ENCODE measurements around the gene OTULIN.

DNA sequence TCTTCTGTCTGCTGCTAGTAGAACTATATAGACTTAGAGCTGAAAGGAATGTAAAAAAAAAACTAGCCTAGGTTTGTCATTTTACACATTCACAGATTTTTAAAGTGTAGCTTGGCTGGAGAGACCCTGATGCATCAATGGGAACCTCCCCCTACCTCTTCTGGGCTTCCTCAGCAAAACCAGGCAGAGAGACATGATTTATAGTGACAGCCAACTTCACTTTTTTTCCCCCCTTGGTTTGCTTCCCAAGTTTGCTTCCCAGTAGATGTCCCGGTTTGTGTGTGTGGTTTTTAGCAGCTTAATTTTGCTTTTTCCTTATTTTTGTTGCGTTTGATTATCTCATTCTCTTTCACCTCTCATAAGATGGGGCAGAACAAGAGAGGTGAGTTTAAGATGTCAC lies 1.8 kb downstream of the OTULIN start:
- TF ChIP-seq, protein P1, sequence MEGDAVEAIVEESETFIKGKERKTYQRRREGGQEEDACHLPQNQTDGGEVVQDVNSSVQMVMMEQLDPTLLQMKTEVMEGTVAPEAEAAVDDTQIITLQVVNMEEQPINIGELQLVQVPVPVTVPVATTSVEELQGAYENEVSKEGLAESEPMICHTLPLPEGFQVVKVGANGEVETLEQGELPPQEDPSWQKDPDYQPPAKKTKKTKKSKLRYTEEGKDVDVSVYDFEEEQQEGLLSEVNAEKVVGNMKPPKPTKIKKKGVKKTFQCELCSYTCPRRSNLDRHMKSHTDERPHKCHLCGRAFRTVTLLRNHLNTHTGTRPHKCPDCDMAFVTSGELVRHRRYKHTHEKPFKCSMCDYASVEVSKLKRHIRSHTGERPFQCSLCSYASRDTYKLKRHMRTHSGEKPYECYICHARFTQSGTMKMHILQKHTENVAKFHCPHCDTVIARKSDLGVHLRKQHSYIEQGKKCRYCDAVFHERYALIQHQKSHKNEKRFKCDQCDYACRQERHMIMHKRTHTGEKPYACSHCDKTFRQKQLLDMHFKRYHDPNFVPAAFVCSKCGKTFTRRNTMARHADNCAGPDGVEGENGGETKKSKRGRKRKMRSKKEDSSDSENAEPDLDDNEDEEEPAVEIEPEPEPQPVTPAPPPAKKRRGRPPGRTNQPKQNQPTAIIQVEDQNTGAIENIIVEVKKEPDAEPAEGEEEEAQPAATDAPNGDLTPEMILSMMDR (CRISPR knock-in tag; IDR thresholded peaks at IDR 0.05): no peak
- TF ChIP-seq, protein P2, sequence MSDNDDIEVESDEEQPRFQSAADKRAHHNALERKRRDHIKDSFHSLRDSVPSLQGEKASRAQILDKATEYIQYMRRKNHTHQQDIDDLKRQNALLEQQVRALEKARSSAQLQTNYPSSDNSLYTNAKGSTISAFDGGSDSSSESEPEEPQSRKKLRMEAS (IDR thresholded peaks at IDR 0.05): no peak
- TF ChIP-seq JUND (CRISPR knock-in tag; IDR thresholded peaks at IDR 0.05): no peak
- TF ChIP-seq, protein P3, sequence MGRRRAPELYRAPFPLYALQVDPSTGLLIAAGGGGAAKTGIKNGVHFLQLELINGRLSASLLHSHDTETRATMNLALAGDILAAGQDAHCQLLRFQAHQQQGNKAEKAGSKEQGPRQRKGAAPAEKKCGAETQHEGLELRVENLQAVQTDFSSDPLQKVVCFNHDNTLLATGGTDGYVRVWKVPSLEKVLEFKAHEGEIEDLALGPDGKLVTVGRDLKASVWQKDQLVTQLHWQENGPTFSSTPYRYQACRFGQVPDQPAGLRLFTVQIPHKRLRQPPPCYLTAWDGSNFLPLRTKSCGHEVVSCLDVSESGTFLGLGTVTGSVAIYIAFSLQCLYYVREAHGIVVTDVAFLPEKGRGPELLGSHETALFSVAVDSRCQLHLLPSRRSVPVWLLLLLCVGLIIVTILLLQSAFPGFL (CRISPR knock-in tag; IDR thresholded peaks at IDR 0.05): no peak
- TF ChIP-seq KAT7 (CRISPR knock-in tag; IDR thresholded peaks at IDR 0.05; ENCODE audit: borderline replicate concordance): no peak
- TF ChIP-seq, protein P4, sequence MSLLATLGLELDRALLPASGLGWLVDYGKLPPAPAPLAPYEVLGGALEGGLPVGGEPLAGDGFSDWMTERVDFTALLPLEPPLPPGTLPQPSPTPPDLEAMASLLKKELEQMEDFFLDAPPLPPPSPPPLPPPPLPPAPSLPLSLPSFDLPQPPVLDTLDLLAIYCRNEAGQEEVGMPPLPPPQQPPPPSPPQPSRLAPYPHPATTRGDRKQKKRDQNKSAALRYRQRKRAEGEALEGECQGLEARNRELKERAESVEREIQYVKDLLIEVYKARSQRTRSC (CRISPR knock-in tag; IDR thresholded peaks at IDR 0.05; ENCODE audit: low read depth): no peak
- TF ChIP-seq MEF2D (CRISPR knock-in tag; IDR thresholded peaks at IDR 0.05): no peak

Data from HepG2 (cell line).